HL-60 (cell line): ENCODE data around the gene TRIP13.
A peak's percentile ranks its signal among the peaks of the same experiment; 100 is the strongest.
"Not testable (repeated sequence)": the region's sequence is repeated elsewhere in the genome, so short reads cannot be mapped to it uniquely, and the experiment has no call there.

ENCODE experiments used
- DNase-seq, 2 experiments: peaks; one replicate each; pipeline ENCODE4 v3.0.0-alpha.2; 2010 to 2020; ENCODE audit warnings: low read depth in 1 of 2, low spot score in 1 of 2
- H3K27ac ChIP-seq: fragments of 250-450 bp; sonication (Bioruptor Pico); replicated peaks from 2 replicates; pipeline ENCODE4 v1.5.1; 2020; ENCODE audit warnings: mild to moderate bottlenecking, moderate library complexity
- H3K27me3 ChIP-seq: fragments of 250-450 bp; sonication (Bioruptor Pico); 2 replicates; pipeline ENCODE4 v1.5.1; 2021; ENCODE audit warnings: mild to moderate bottlenecking, moderate library complexity; ENCODE audit not compliant: insufficient read depth, poor library complexity, severe bottlenecking
- H3K4me3 ChIP-seq: replicated peaks from 2 replicates; pipeline ENCODE4 v1.5.1; 2011; ENCODE audit warnings: mild to moderate bottlenecking, control low read depth, low read length; ENCODE audit not compliant: insufficient read depth
- GABPA ChIP-seq: IDR thresholded peaks from 2 replicates; pipeline ENCODE4 v1.6.1; 2012; ENCODE audit warnings: low read depth
- POLR2AphosphoS5 ChIP-seq: IDR thresholded peaks from 2 replicates; pipeline ENCODE4 v1.6.1; 2012; ENCODE audit warnings: low read depth
- SPI1 ChIP-seq: IDR thresholded peaks from 2 replicates; pipeline ENCODE4 v1.6.1; 2012; ENCODE audit warnings: low read depth, mild to moderate bottlenecking, borderline replicate concordance
- TF ChIP-seq, protein P1 (sequence below): IDR thresholded peaks from 2 replicates; pipeline ENCODE4 v1.6.1; 2012; ENCODE audit warnings: low read depth; ENCODE audit not compliant: insufficient replicate concordance
- TF ChIP-seq, protein P2 (sequence below): IDR thresholded peaks from one replicate; pipeline ENCODE4 v1.5.1; 2011; ENCODE audit warnings: low read length, control low read depth, inconsistent platforms; ENCODE audit not compliant: insufficient read depth

The TRIP13 gene

DNA sequence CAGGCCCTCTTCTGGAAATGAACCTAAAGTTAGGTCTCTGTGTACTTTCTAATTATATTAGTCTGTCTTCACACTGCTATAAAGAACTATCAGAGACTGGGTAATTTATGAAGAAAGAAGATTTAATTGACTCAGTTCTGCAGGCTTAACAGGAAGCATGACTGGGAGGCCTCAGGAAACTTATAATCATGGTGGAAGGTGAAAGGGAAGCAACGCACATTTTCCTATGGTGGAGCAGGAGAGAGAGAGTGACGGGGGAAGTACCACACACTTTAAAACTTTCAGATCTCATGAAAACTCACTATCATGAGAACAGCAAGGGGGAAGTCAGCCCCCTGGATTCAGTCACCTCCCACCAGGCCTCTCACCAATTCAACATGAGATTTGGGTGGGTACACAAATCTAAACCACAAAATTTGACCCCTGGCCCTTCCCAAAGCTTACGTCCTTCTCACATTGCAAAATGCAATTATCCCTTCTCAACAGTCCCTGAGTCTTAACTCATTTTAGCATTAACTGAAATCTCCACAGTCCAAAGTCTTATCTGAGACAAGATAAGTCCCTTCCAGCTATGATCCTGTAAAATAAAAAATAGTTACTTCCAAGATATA, 40.7 kb downstream of the TRIP13 start:
- Histone ChIP-seq H3K27me3 (no peaks in the 10 kb centered on the region), H3K27ac (no peak overlapping the region), H3K4me3 (no peak overlapping the region)
- TF ChIP-seq, protein P1, sequence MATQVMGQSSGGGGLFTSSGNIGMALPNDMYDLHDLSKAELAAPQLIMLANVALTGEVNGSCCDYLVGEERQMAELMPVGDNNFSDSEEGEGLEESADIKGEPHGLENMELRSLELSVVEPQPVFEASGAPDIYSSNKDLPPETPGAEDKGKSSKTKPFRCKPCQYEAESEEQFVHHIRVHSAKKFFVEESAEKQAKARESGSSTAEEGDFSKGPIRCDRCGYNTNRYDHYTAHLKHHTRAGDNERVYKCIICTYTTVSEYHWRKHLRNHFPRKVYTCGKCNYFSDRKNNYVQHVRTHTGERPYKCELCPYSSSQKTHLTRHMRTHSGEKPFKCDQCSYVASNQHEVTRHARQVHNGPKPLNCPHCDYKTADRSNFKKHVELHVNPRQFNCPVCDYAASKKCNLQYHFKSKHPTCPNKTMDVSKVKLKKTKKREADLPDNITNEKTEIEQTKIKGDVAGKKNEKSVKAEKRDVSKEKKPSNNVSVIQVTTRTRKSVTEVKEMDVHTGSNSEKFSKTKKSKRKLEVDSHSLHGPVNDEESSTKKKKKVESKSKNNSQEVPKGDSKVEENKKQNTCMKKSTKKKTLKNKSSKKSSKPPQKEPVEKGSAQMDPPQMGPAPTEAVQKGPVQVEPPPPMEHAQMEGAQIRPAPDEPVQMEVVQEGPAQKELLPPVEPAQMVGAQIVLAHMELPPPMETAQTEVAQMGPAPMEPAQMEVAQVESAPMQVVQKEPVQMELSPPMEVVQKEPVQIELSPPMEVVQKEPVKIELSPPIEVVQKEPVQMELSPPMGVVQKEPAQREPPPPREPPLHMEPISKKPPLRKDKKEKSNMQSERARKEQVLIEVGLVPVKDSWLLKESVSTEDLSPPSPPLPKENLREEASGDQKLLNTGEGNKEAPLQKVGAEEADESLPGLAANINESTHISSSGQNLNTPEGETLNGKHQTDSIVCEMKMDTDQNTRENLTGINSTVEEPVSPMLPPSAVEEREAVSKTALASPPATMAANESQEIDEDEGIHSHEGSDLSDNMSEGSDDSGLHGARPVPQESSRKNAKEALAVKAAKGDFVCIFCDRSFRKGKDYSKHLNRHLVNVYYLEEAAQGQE = no peak
- TF ChIP-seq SPI1 = no peak
- no peak for TF ChIP-seq GABPA
- no peak for TF ChIP-seq POLR2AphosphoS5
- TF ChIP-seq, protein P2, sequence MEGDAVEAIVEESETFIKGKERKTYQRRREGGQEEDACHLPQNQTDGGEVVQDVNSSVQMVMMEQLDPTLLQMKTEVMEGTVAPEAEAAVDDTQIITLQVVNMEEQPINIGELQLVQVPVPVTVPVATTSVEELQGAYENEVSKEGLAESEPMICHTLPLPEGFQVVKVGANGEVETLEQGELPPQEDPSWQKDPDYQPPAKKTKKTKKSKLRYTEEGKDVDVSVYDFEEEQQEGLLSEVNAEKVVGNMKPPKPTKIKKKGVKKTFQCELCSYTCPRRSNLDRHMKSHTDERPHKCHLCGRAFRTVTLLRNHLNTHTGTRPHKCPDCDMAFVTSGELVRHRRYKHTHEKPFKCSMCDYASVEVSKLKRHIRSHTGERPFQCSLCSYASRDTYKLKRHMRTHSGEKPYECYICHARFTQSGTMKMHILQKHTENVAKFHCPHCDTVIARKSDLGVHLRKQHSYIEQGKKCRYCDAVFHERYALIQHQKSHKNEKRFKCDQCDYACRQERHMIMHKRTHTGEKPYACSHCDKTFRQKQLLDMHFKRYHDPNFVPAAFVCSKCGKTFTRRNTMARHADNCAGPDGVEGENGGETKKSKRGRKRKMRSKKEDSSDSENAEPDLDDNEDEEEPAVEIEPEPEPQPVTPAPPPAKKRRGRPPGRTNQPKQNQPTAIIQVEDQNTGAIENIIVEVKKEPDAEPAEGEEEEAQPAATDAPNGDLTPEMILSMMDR = no peak
- DNase-seq = no peak

DNA sequence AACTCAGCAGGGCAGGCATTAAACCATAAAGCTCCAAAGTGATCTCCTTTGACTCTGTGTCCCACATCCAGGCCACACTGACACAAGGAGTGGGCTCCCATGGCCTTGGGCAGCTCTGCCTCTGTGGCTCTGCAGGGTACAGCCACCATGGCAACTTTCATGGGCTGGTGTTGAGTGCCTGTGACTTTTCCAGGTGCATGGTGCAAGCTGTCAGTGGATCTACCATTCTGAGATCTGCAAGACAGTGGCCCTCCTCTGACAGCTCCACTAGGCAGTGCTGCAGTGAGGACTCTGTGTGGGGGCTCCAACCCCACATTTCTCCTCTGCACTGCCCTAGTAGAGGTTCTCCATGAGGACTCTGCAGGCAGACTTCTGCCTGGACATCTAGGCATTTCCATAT, 41.3 kb downstream of the TRIP13 start:
- not testable (repeated sequence) for H3K4me3 ChIP-seq, H3K27ac ChIP-seq, DNase-seq, H3K27me3 ChIP-seq

DNA sequence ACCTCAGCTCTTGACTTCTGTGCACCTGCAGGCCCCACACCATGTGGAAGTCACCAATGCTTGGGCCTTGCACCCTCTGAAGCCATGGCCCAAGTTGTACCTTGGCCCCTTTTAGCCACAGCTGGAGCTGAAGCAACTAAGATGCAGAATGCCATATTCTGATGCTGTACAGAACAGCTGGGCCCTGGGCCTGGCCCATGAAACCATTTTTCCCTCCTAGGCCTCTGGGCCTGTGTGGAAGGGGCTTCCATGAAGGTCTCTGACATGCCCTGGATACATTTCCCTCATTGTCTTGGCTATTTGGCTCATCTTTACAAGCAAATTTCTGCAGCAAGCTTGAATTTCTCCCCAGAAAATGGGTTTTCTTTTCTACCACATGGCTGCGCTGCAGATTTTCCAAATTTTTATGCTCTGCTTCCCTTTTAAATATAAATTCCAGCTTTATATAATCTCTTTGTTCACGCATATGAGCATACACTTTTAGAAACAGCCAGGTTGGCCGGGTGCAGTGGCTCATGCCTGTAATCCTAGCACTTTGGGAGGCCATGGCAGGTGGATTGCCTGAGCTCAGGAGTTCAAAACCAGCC, 41.8 kb downstream of the TRIP13 start:
- not testable (repeated sequence) for H3K4me3 ChIP-seq, H3K27me3 ChIP-seq, H3K27ac ChIP-seq, DNase-seq

DNA sequence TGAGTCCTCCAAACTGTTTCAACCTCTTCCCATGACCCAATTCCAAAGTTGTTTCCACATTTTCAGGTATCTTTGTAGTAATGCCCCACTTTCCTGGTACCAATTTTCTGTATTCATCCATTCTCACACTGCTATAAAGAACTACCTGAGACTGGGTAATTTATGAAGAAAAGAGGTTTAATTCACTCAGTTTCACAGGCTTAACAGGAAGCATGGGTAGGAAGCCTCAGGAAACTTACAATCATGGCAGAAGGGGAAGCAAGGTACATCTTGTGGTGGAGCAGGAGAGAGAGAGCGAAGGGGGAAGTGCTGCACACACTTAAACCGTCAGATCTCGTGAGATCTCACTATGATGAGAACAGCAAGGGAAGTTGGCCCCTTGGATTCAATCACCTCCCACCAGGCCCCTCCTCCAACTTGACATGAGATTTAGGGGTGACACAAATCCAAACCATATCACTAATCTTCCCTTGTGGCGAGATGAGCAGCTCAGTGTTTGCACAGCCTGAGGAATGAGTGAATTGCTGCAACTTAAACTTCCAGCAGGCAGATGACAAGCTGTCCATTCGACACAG, 42.9 kb downstream of the TRIP13 start:
- Histone ChIP-seq H3K4me3 (no peak overlapping the region), H3K27ac (no peak overlapping the region), H3K27me3 (no peaks in the 10 kb centered on the region)
- no peak for TF ChIP-seq POLR2AphosphoS5
- TF ChIP-seq, protein P2 = no peak
- TF ChIP-seq SPI1 = peak; percentile 84
- TF ChIP-seq, protein P1 = no peak
- no peak for TF ChIP-seq GABPA
- DNase-seq = peak; percentile 34 to 69
